MCF 10A (cell line): Measurements from ENCODE around the gene ZNF618. TPM values are rescaled to one million over a fixed set of nuclear protein-coding genes. Genes with fewer than 3 reads are reported as not detected.

Experiments used
- BruUV-seq: library from RNA; stranded (reverse); fragments of 400-500 nt; replicated peaks from 2 replicates; lab custom pipeline; 2021; lab: Mats Ljungman, UMichigan
- CTCF ChIA-PET: fragments of 300-600 bp; sonication (Branson Sonifier 250); formaldehyde crosslinking; extraction: SDS; loops from one replicate; lab custom pipeline; 2021; ENCODE audit warnings: antibody characterized with exemption, inconsistent platforms; lab: Yijun Ruan, JAX
- POLR2A ChIA-PET: fragments of 300-600, 350-650 bp; sonication (Branson Sonifier 250); formaldehyde crosslinking; extraction: SDS; loops from one replicate; lab custom pipeline; 2020; ENCODE audit warnings: antibody characterized with exemption, inconsistent platforms; lab: Yijun Ruan, JAX
- DNase-seq: peaks from one replicate; pipeline ENCODE4 v3.0.0-alpha.2; 2018; ENCODE audit not compliant: unreplicated experiment
- H3K27ac Mint-ChIP-seq: one replicate; pipeline ENCODE4 v1.8.0; 2022; ENCODE audit warnings: mild to moderate bottlenecking, low read depth, mixed read lengths; ENCODE audit not compliant: unreplicated experiment
- H3K27me3 Mint-ChIP-seq: one replicate; pipeline ENCODE4 v1.8.0; 2022; ENCODE audit warnings: mixed read lengths; ENCODE audit not compliant: insufficient read depth, unreplicated experiment
- H3K36me3 Mint-ChIP-seq: one replicate; pipeline ENCODE4 v1.8.0; 2022; ENCODE audit warnings: mild to moderate bottlenecking, moderate library complexity, mixed read lengths; ENCODE audit not compliant: insufficient read depth, unreplicated experiment
- H3K4me1 Mint-ChIP-seq: one replicate; pipeline ENCODE4 v1.8.0; 2022; ENCODE audit warnings: mixed read lengths; ENCODE audit not compliant: insufficient read depth, unreplicated experiment
- H3K4me3 Mint-ChIP-seq: one replicate; pipeline ENCODE4 v1.8.0; 2022; ENCODE audit warnings: mild to moderate bottlenecking, moderate library complexity, mixed read lengths; ENCODE audit not compliant: unreplicated experiment
- H3K9me3 Mint-ChIP-seq: one replicate; pipeline ENCODE4 v1.8.0; 2022; ENCODE audit warnings: mixed read lengths; ENCODE audit not compliant: unreplicated experiment
- intact Hi-C: fragments of 100-400 bp; cut with micrococcal nuclease; formaldehyde crosslinking; loops from 2 replicates; pipeline ENCODE4 v1.14.1; 2022
- total RNA-seq: library from RNA; stranded (reverse); gene quantifications from 2 replicates; pipeline ENCODE4 v1.2.3, GENCODE V29; 2022
- TF ChIP-seq, protein P1 (sequence below): fragments of 200-600 bp; IDR thresholded peaks from one replicate; pipeline ENCODE4 v1.8.0; 2022; ENCODE audit warnings: antibody characterized with exemption, mild to moderate bottlenecking; ENCODE audit not compliant: unreplicated experiment

Gene ZNF618
- total RNA-seq, 1 experiment from 2014 or later = 4.8 TPM

DNA sequence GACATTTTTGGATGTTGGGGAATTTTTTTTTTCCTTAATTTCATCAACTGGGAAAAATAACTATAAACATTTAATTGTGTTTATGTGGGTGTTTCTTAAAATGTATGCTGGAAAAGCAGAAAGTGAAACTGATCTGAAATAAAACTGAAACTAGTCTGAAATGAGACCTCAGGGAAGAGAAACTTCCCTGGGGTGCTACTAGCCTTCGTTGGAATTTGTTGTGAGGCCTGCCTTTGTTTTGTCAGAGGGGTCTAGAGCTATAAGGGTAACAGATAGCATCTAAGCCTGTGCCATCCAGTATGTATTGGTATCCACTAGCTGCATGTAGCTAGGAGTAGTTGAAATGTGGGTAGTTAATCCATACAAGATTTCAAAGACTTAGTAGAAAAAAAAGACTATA is 10.4 kb downstream of the ZNF618 start:
- H3K36me3 Mint-ChIP-seq = no peaks in the 10 kb centered on the region
- no TSS peak for BruUV-seq
- intact Hi-C loops = no loop called here
- TF ChIP-seq, protein P1, sequence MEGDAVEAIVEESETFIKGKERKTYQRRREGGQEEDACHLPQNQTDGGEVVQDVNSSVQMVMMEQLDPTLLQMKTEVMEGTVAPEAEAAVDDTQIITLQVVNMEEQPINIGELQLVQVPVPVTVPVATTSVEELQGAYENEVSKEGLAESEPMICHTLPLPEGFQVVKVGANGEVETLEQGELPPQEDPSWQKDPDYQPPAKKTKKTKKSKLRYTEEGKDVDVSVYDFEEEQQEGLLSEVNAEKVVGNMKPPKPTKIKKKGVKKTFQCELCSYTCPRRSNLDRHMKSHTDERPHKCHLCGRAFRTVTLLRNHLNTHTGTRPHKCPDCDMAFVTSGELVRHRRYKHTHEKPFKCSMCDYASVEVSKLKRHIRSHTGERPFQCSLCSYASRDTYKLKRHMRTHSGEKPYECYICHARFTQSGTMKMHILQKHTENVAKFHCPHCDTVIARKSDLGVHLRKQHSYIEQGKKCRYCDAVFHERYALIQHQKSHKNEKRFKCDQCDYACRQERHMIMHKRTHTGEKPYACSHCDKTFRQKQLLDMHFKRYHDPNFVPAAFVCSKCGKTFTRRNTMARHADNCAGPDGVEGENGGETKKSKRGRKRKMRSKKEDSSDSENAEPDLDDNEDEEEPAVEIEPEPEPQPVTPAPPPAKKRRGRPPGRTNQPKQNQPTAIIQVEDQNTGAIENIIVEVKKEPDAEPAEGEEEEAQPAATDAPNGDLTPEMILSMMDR = no peak
- peak overlapping the region; percentile 75 for H3K27ac Mint-ChIP-seq
- ChIA-PET POLR2A (interaction anchor here (0.5 to 0.7 kb wide), 2 partner anchors 10 to 183 kb away, joined by 3 read pairs; no protein-coding TSS in a partner anchor), CTCF (interaction anchor here (0.6 to 1.0 kb wide), 4 partner anchors 9 to 205 kb away, joined by 3 to 5 read pairs (median 4); no protein-coding TSS in a partner anchor)
- peak; percentile 8 for DNase-seq
- H3K4me1 Mint-ChIP-seq = peaks cover 6% of the 10 kb centered on the region
- H3K4me3 Mint-ChIP-seq = peak overlapping the region; percentile 67
- no peaks in the 10 kb centered on the region for H3K27me3 Mint-ChIP-seq
- H3K9me3 Mint-ChIP-seq = peaks cover 11% of the 10 kb centered on the region

DNA sequence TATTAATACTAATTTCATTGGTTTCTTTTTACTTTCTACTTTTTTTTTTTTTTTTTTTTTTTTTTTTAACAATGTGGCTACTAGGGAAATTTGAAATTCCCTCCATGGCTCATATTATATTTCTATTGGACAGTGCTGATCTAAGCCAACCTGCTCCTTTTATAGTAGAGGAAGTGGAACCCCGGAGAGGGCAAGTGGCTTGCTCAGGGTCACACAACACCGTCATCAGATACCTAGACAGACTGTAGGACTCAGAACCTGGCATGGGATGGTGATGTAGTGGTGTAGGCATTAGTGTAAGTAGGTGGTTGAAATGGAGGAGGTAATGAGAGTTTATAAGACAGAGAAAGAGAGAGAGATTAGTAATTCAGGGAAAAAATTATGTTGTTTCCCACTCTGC is 10.8 kb downstream of the ZNF618 start:
- Mint-ChIP-seq H3K4me3 (no peak overlapping the region), H3K36me3 (no peaks in the 10 kb centered on the region), H3K4me1 (peaks cover 6% of the 10 kb centered on the region), H3K27me3 (no peaks in the 10 kb centered on the region), H3K27ac (peak overlapping the region; percentile 75), H3K9me3 (peaks cover 11% of the 10 kb centered on the region)
- POLR2A ChIA-PET = no interaction called here
- intact Hi-C loops = no loop called here
- CTCF ChIA-PET = interaction anchor here (0.6 to 0.7 kb wide), 3 partner anchors 12 to 205 kb away, joined by 3 to 4 read pairs (median 4); no protein-coding TSS in a partner anchor
- DNase-seq = no peak
- BruUV-seq = no TSS peak
- TF ChIP-seq, protein P1 = no peak

DNA sequence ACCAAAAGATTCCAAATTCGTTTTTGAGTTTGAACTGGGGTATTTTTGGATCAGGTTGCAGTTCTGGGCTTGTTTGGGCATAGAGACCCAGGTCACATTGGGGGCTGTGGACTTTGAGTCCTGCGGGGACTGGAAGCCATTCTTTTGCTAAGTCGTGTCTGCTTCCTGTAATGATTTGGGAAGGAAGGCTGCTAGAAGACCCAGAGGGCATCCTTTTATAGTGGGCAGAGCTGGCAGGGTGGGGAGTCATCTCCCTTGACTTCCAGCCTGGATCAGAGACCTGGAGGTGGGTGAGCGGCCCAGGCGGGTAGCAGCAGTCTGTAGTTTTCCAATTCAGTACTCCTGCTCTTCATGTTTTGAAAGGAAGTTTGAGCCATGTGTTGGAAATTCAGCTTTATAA is 11.3 kb downstream of the ZNF618 start:
- no TSS peak for BruUV-seq
- no peak for DNase-seq
- Mint-ChIP-seq H3K9me3 (peaks cover 11% of the 10 kb centered on the region), H3K27ac (peak overlapping the region; percentile 75), H3K36me3 (no peaks in the 10 kb centered on the region), H3K27me3 (no peaks in the 10 kb centered on the region), H3K4me3 (no peak overlapping the region), H3K4me1 (peaks cover 6% of the 10 kb centered on the region)
- TF ChIP-seq, protein P1 = no peak
- ChIA-PET CTCF (interaction anchor here (0.7 kb wide), 1 partner anchor 55 kb away, joined by 4 read pairs; no protein-coding TSS in a partner anchor), POLR2A (no interaction called here)
- intact Hi-C loops = no loop called here

DNA sequence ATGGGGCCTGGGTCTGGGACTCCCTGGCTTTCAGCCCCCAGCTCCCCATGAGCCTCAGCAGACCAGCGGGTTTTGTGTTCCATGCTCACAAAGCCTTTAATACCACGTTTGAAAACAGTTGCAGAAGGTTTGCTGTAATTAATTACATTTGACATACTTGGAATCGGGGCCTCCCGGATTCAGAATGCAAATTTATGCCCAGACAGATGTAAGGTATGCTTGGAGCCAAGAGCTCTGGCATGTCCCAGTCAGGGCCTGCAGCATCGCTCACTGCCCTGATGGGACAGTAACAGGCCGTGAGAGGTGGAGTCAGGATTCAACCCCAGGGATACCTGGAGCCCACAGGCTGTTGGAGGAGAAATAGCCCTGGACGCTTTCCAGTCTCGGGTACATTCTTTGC is 12.2 kb downstream of the ZNF618 start:
- TF ChIP-seq, protein P1 = no peak
- ChIA-PET CTCF (interaction anchor here (0.5 kb wide), 1 partner anchor 220 kb away, joined by 3 read pairs; no protein-coding TSS in a partner anchor), POLR2A (interaction anchor here (0.6 kb wide), 1 partner anchor 67 kb away, joined by 3 read pairs; no protein-coding TSS in a partner anchor)
- H3K36me3 Mint-ChIP-seq = no peaks in the 10 kb centered on the region
- no peak overlapping the region for H3K4me3 Mint-ChIP-seq
- peaks cover 11% of the 10 kb centered on the region for H3K9me3 Mint-ChIP-seq
- no peaks in the 10 kb centered on the region for H3K27me3 Mint-ChIP-seq
- no peak for DNase-seq
- intact Hi-C loops = no loop called here
- BruUV-seq = no TSS peak
- no peak overlapping the region for H3K27ac Mint-ChIP-seq
- H3K4me1 Mint-ChIP-seq = peaks cover 6% of the 10 kb centered on the region
